NCI-H524 treated with DMSO at 0.1 percent for 48 hours (cell line): Measurements from ENCODE around the gene BTG4.

ENCODE experiments used
- DNase-seq: peaks from one replicate; lab custom pipeline; 2025; lab: John Stamatoyannopoulos, UW

Gene BTG4

GRCh38 chr11:111537336-111537860 is 25.2 kb upstream of the BTG4 start:
- no peak for DNase-seq

DNA sequence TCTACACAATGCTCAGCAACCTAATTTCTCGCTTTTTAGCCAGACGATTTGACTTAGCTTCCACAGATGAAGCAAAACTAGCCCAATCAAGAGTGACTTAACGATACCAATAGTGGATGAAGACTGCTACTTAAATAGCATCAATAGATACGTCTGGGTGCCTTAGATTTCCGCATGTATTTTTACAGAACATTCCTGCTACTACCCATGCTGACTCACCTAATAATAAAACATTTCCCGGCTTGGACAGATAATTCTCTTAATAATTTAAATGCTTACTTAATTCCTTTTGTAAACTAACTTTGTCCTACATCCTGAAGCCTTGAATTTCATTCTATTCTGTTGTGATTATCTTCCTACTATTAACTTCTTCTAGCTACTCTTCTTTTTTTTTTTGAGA is 23.1 kb upstream of the BTG4 start:
- no peak for DNase-seq

GRCh38 chr11:111532365-111532709 is 20.2 kb upstream of the BTG4 start:
- no peak for DNase-seq

- no peak for DNase-seq
Measured at GRCh38 chr11:111531687-111532364, 19.6 kb upstream of the BTG4 start.

DNA sequence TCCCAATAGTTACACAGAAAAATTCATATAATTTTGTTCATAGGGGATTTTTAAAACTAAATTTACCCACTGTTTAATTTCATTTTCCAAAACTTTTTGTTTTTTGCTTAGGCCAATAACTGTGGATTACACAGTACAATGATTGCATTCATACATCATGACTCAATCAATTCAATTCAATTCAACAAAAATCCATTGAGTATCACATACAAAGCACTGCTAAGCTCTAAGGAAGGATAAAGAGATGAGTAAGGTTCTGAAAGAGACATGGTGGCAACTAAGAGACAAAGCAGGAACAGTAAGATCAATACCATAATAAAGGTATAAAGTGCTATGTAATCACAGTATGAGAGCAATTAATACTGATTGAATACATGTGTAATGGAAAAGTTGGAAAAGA is 18.9 kb upstream of the BTG4 start:
- no peak for DNase-seq

DNA sequence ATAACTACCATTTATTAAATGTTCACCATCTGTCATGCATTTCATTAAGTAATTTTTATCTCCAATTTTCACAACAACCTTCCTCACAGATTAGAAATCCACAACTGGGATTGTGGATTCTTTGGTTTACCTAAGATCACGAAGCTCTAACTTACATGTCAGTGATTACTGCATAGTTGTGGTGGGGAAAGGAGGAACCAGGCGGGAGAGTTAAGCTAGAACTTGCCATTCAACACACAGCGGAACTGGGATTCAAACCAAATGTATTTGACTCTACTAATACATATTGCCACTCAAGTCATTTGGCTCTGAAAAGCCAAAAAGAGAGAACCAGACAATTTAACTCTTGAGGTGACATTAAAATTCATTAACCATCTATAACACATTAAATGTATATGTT is 17.9 kb upstream of the BTG4 start:
- DNase-seq: no peak

GRCh38 chr11:111528557-111528956 is 16.4 kb upstream of the BTG4 start:
- no peak for DNase-seq

DNA sequence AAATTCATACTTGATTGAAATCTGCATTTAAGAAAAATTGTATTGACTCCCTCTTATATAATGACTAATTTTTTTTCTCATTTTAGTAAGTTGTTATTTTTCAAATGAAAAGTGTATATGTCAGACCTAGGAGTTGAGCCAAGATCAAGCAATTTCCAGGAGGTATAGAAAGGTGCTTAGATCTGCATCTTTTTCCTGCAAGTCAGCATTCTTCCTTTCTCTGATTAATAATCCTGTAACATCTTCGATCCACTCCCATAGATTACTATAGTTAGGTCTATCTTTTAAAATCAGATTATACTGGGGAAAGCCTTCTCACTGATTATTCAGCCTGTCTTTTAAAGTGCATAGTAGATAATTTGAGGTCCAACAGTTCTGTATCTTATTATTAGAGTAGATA is 15.1 kb upstream of the BTG4 start:
- no peak for DNase-seq

- DNase-seq: no peak
Measured at GRCh38 chr11:111526501-111526900, 14.3 kb upstream of the BTG4 start.

DNA sequence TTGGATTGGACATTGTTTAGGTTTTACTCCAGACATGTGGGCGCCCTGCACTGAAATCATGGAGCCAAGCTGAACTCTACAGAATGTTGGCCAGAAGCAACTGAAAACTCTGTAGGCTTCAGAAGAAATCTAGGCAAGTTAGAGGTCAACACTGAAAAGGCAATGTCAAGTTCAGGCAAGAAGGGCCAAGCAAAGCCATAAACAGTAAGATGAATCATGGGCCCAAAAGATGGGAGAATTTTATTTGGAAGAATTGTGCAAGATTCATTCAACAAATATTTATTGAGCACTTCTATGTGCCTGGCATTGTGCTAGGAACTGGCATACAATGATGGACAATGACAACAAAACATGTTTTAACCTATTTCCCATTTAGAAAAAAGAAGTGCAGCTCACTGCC is 13.3 kb upstream of the BTG4 start:
- no peak for DNase-seq

- no peak for DNase-seq
Measured at GRCh38 chr11:111524056-111524455, 11.9 kb upstream of the BTG4 start.

GRCh38 chr11:111523343-111523742 is 11.2 kb upstream of the BTG4 start:
- DNase-seq: no peak

- no peak for DNase-seq
Measured at GRCh38 chr11:111522426-111522825, 10.2 kb upstream of the BTG4 start.

DNA sequence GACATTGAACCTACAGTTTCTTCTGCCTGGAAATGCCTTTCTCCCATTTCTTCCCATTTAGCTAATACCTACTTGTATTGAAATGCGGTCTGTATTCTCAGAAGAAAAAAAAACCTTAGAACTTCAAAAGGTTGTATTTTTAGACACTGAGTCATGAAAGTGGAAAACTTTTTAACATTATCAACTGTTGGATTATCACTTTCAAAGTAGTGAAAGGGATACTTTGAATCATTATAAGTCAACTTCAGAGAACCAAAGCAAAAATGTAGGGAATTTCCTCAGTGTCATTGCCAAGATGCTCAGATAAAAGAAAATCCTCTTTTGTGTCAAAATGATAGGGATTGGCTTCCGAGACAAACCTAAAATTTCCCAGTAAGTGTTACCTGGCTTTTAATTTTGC is 8.9 kb upstream of the BTG4 start:
- no peak for DNase-seq

GRCh38 chr11:111520560-111520959 is 8.4 kb upstream of the BTG4 start:
- no peak for DNase-seq

- no peak for DNase-seq
Measured at GRCh38 chr11:111518668-111519067, 6.5 kb upstream of the BTG4 start.

- DNase-seq: no peak
Measured at GRCh38 chr11:111515591-111515990, 3.4 kb upstream of the BTG4 start.

GRCh38 chr11:111514216-111515031 is 2.2 kb upstream of the BTG4 start, which contains the start of gene HOATZ:
Gene HOATZ, plus strand, starts transcription at chr11:111514778. Its CDS starts 7 bp downstream, at chr11:111514785.
- DNase-seq: no peak

- no peak for DNase-seq
Measured at GRCh38 chr11:111513240-111513605, 1.0 kb upstream of the BTG4 start.

GRCh38 chr11:111510311-111510710 is 1.9 kb downstream of the BTG4 start:
- no peak for DNase-seq

GRCh38 chr11:111502611-111503010 is 9.6 kb downstream of the BTG4 start:
- DNase-seq: no peak

GRCh38 chr11:111500481-111500880 is 11.7 kb downstream of the BTG4 start:
- DNase-seq: no peak

DNA sequence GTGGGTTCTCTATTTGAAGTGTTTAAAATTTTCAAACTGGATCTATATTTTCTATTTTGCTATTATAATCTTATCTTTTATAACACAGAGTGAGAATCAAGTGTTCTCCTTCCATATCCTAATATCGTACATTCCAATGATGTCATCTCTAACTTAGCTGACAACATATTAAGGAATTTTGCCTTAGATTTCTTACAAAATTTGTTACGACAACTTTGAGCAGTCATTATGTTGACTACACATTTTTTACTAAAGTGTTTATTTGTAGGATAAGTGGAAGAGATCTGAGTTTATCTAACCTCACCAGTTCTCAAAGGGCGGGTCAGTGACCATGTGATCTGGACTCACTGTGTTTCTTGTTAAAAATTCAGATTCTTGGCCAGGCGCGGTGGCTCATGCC is 12.7 kb downstream of the BTG4 start:
- DNase-seq: no peak

- no peak for DNase-seq
Measured at GRCh38 chr11:111494040-111494439, 18.1 kb downstream of the BTG4 start.
